ENCODE data around the gene PI4K2A.

- TF ChIP-seq SMC3 (IDR thresholded peaks at IDR 0.05; ENCODE audit: low read depth, low read length) (no peak), MXI1 (IDR thresholded peaks at IDR 0.05; ENCODE audit: borderline replicate concordance, low read depth, low read length) (no peak)
- TF ChIP-seq, protein P1, sequence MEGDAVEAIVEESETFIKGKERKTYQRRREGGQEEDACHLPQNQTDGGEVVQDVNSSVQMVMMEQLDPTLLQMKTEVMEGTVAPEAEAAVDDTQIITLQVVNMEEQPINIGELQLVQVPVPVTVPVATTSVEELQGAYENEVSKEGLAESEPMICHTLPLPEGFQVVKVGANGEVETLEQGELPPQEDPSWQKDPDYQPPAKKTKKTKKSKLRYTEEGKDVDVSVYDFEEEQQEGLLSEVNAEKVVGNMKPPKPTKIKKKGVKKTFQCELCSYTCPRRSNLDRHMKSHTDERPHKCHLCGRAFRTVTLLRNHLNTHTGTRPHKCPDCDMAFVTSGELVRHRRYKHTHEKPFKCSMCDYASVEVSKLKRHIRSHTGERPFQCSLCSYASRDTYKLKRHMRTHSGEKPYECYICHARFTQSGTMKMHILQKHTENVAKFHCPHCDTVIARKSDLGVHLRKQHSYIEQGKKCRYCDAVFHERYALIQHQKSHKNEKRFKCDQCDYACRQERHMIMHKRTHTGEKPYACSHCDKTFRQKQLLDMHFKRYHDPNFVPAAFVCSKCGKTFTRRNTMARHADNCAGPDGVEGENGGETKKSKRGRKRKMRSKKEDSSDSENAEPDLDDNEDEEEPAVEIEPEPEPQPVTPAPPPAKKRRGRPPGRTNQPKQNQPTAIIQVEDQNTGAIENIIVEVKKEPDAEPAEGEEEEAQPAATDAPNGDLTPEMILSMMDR (conservative IDR thresholded peaks at IDR 0.05; ENCODE audit: low read depth, low read length): no peak
These were observed 33.3 kb upstream of the PI4K2A start for GRCh38 chr10:97607095-97607636.
